NCI-H2171 (cell line): ENCODE data around the gene PPP1R1B.
A peak's percentile ranks its signal among the peaks of the same experiment; 100 is the strongest.

Experiments used
- DNase-seq: peaks from one replicate; lab custom pipeline; 2025; lab: John Stamatoyannopoulos, UW

Gene PPP1R1B

GRCh38 chr17:39600288-39600996 is 26.3 kb upstream of the PPP1R1B start:
- no peak for DNase-seq

GRCh38 chr17:39600997-39601597 is 25.7 kb upstream of the PPP1R1B start:
- no peak for DNase-seq

- DNase-seq = no peak
Measured at GRCh38 chr17:39601758-39602532, 24.8 kb upstream of the PPP1R1B start.

GRCh38 chr17:39602533-39603303 is 24.0 kb upstream of the PPP1R1B start:
- no peak for DNase-seq

GRCh38 chr17:39603304-39604016 is 23.3 kb upstream of the PPP1R1B start:
- DNase-seq = no peak

- no peak for DNase-seq
Measured at GRCh38 chr17:39604911-39605491, 21.8 kb upstream of the PPP1R1B start.

GRCh38 chr17:39605492-39606433 is 21.0 kb upstream of the PPP1R1B start:
- DNase-seq = no peak

GRCh38 chr17:39606434-39607056 is 20.2 kb upstream of the PPP1R1B start:
- no peak for DNase-seq

- no peak for DNase-seq
Measured at GRCh38 chr17:39607057-39607850, 19.5 kb upstream of the PPP1R1B start.

- DNase-seq = peak; percentile 94
Measured at GRCh38 chr17:39607851-39608130, 19.0 kb upstream of the PPP1R1B start, which contains the start of gene NEUROD2. NEUROD2 (minus strand) TSS chr17:39607920; CDS start chr17:39606599, 1,321 bp downstream.

GRCh38 chr17:39608142-39608981 is 18.4 kb upstream of the PPP1R1B start:
- peak; percentile 74 for DNase-seq

- DNase-seq = no peak
Measured at GRCh38 chr17:39609416-39610025, 17.2 kb upstream of the PPP1R1B start.

GRCh38 chr17:39611401-39612112 is 15.2 kb upstream of the PPP1R1B start:
- DNase-seq = peak; percentile 59

GRCh38 chr17:39612291-39612894 is 14.4 kb upstream of the PPP1R1B start:
- peak; percentile 76 for DNase-seq

- DNase-seq = no peak
Measured at GRCh38 chr17:39612935-39613464, 13.8 kb upstream of the PPP1R1B start.

- DNase-seq = no peak
Measured at GRCh38 chr17:39614545-39615157, 12.1 kb upstream of the PPP1R1B start.
